Measurements from ENCODE around the gene BMPR1A.

Gene BMPR1A

DNA sequence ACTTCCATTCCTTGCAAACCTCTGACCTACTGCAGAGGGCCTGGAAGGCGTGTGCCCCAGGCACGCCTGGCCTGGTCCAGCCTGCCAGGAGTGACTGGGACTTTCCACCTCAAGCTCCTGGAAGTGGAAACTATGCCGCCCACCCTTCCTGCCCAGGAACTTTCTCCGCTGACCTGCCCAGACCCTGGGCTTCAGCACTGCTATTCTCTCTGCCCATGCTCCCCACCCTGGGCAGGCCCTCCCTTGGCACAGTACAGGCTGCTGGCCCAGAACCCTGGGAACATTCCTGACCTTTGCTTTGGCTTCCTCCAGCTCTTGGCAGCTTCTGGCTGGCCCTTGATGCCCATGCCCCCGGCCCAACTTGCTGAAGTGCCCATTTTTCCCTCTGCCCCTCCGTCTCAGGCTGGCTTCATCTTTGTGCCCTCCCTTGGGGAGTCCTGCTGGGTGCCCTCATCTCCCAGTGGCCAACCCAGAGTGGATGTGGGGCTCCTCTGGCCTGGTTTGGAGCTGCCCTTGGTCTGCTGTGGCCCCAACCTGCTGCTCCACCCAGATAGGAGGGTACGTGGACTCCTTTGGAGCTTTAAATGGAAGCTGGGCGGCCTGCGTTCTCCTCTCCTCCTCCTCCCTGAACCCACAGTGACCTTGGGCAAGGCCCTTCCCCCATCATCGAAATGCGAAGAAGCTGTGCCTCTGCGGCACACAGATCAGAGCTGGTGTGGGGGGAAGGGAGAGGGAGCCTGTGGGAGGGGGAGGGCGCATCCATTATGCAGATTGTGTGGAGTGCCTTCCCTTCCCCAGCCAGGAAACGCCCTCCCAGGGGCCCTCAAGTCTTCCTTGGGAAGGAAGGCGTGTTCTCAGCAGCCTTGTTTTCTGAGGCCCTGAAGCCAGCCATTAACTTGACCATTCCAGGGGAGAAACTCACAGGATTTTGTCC is 197.6 kb downstream of the BMPR1A start:
- no peak for DNase-seq (ENCODE audit: low read depth in 2 of 2, low spot score in 1 of 2)

- DNase-seq (ENCODE audit: low read depth in 2 of 2, low spot score in 1 of 2) = no peak
Observed at GRCh38 chr10:86954681-86955500, 198.5 kb downstream of the BMPR1A start.

DNA sequence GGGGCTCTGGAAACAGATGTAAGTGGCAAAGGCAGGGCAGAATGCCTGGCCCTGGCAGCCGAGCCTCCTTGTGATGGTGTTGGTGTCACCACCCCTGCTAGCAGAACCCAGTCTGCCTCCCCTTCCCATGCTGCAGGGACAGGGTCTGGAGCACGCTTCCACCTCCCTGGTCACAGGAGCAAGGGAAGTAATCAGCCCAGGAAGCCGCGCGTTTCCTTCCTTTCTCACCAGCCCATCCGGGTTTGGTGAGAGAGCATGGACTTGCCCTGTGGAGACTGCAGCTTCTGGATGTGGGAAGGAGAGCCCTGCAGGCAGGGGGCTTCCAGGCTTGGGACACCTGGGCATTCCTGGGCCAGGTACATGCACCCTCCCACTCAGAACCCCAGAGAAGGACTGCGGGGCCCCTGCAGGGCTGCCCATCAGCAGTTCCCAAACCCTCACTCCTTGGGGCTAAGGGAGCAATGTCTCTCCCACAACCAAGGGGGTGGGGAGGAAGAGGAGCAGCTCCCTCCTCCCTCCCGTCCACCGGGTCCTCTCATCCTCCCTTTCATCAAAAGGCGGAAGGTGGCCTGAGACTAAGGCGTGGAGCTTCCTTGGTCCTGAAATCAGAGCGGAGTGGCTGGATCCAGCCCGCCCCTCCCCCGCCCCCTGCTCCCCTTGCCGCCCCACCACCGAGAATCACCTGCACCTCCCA is 199.2 kb downstream of the BMPR1A start:
- DNase-seq (ENCODE audit: low read depth in 2 of 2, low spot score in 1 of 2) = no peak

DNA sequence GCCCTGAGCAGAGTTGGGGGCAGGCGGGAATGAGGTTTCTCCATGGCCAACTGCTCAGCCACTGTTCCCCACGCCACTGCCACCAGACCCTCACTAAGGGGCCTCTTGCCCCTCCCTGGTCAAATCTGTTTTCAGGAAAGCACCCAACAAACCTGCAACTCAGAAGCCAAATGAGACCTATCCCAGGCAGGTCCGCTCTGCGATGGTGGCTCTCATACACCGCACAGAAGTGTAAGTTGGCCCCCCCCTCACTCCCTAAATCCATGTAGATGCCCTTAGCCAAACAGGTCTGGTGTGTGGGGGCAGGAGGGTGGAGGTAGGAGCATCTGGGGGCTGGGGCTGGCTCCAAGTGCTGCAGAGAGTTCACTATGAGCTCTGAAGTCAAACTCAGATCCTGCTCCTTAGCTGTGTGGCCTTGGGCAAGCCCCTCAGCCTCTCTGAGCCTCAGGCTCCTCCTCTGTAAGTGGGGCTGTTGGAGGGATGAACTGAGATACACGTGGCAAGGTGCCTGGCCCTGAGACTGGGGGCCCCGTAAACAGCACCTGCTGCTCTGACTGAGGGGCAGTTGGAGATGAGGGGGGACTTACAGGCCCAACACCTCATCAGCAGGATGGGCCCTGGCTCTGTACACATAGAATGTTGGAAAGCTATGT is 199.9 kb downstream of the BMPR1A start:
- no peak for DNase-seq (ENCODE audit: low read depth in 2 of 2, low spot score in 1 of 2)

- DNase-seq (ENCODE audit: low read depth in 2 of 2, low spot score in 1 of 2) = no peak
Observed at GRCh38 chr10:86956848-86957448, 200.5 kb downstream of the BMPR1A start.

GRCh38 chr10:86957471-86958115 is 201.2 kb downstream of the BMPR1A start, which contains the start of gene MMRN2:
Gene MMRN2, minus strand, starts transcription at chr10:86957615. Its CDS starts 74 bp downstream, at chr10:86957541.
- DNase-seq (ENCODE audit: low read depth in 2 of 2, low spot score in 1 of 2) = no peak

GRCh38 chr10:86958116-86958900 is 201.9 kb downstream of the BMPR1A start, which contains the start of gene SNCG:
Gene SNCG, plus strand, starts transcription at chr10:86958599. Its CDS starts 99 bp downstream, at chr10:86958698.
- no peak for DNase-seq (ENCODE audit: low read depth in 2 of 2, low spot score in 1 of 2)

DNA sequence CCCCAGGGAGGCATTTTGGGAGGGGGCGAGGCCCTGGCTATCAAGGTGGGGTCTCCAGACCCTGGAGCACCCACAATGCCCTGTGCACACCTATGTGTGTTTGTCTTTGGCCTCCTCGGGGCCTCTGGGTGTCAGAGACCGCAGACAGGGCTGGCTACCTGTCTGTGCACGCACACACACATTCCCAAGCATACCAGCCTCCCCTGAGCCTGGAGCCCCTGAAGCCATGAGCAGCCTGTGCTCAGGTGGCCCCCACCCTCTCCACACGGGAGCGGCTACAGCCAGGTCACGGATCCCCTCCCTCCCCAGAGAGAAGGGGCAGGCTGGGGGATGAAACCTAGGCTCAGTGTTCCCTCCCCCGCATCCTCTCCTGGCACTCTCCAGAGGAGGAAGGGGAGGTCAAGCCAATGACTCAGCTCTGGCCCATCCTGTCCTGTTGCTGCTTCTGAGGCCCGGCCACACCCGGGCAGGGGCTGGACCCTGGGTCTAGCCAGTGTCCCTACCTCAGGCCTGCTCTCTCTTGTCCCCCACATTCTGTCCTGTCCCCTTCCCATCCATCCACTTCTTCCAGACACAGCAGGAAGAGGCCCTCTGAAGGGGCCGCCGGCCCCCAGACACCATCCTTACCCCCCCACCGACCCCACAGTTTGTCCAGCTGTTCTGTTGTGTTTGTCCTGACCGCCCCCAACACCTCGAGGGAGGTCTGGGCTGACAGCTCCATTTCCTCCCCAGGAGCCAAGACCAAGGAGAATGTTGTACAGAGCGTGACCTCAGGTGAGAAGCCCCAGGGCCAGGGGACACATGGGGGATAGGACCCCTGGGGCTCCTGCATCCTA is 202.7 kb downstream of the BMPR1A start:
- DNase-seq (ENCODE audit: low read depth in 2 of 2, low spot score in 1 of 2) = no peak

DNA sequence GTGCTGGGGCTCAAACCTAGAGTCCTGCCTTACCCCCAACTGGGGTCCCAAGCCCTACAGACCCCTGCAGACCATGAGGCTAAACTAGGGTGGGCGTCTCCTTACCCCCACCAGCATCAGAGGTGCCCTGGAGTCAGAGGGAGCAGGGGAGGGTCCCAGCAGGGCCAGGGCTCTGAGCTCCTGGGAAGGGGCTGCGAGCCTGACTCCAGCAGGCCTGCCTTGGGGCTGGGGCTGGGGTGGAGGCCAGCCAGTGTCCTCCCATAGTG is 203.3 kb downstream of the BMPR1A start:
- no peak for DNase-seq (ENCODE audit: low read depth in 2 of 2, low spot score in 1 of 2)

GRCh38 chr10:86960003-86960862 is 203.8 kb downstream of the BMPR1A start:
- DNase-seq (ENCODE audit: low read depth in 2 of 2, low spot score in 1 of 2) = no peak

- DNase-seq (ENCODE audit: low read depth in 2 of 2, low spot score in 1 of 2) = no peak
Observed at GRCh38 chr10:86960863-86961434, 204.5 kb downstream of the BMPR1A start.

DNA sequence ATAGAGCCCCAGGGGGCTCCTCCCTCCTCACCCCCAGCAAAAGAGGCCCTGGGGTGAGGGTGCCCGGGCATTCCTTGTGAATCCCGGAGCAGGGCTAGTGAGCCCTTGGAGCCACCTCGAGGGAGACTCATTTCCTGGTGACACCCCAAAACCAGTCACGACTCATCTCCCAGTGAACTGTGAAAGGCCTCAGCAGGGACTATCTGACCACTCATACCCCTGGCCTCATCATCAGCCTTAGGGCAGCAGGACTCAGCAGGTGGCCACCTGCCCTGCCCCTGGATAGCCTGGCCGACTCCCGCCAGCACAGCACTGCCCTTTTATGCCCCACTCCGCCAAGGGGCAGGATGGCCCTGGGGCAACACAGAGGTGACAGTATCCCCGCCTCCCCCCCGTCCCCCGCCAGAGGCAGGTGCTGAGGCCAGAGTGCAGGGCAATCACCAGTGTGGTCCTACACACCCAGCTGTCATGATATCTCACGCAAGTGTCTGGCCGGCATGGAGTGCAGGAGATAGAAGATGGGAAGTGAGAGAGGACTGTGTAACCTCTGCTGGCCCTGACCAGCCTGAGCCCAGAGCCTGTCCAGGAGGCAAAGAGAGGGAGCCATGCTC is 205.2 kb downstream of the BMPR1A start:
- no peak for DNase-seq (ENCODE audit: low read depth in 2 of 2, low spot score in 1 of 2)

GRCh38 chr10:86962136-86962980 is 205.9 kb downstream of the BMPR1A start:
- no peak for DNase-seq (ENCODE audit: low read depth in 2 of 2, low spot score in 1 of 2)

- DNase-seq (ENCODE audit: low read depth in 2 of 2, low spot score in 1 of 2) = no peak
Observed at GRCh38 chr10:86962981-86963310, 206.5 kb downstream of the BMPR1A start.

GRCh38 chr10:86963341-86963919 is 207.0 kb downstream of the BMPR1A start:
- DNase-seq (ENCODE audit: low read depth in 2 of 2, low spot score in 1 of 2) = no peak

All from stimulated activated CD8-positive, alpha-beta memory T cell treated with anti-CD3 and anti-CD28 coated beads, Interleukin-4, amount 100 ng/mL, for 4 hours (primary cell).